ENCODE measurements around the gene ERMARD. TPM values are rescaled to one million over a fixed set of nuclear protein-coding genes. Genes with fewer than 3 reads are reported as not detected.

Gene ERMARD
- total RNA-seq, 1 donor from 2014 or later, result 26.3 TPM

GRCh38 chr6:169803816-169804340 lies 52.5 kb downstream of the ERMARD start:
- Mint-ChIP-seq H3K27me3 (ENCODE audit: low read depth) (peaks cover 39% of the 10 kb centered on the region), H3K4me3 (no peak overlapping the region), H3K27ac (ENCODE audit: unreplicated experiment) (no peak overlapping the region), H3K4me1 (peaks cover 20% of the 10 kb centered on the region), H3K36me3 (ENCODE audit: low read depth) (no peaks in the 10 kb centered on the region), H3K9me3 (no peaks in the 10 kb centered on the region)
- TF ChIP-seq CTCF (conservative IDR thresholded peaks at IDR 0.05), result no peak
- DNase-seq (ENCODE audit: low read depth, low spot score), result no peak

- H3K9me3 Mint-ChIP-seq, result no peaks in the 10 kb centered on the region
- H3K36me3 Mint-ChIP-seq (ENCODE audit: low read depth), result no peaks in the 10 kb centered on the region
- DNase-seq (ENCODE audit: low read depth, low spot score), result no peak
- H3K4me1 Mint-ChIP-seq, result peaks cover 16% of the 10 kb centered on the region
- peaks cover 39% of the 10 kb centered on the region for H3K27me3 Mint-ChIP-seq (ENCODE audit: low read depth)
- H3K27ac Mint-ChIP-seq (ENCODE audit: unreplicated experiment), result no peak overlapping the region
- H3K4me3 Mint-ChIP-seq, result no peak overlapping the region
- no peak for TF ChIP-seq CTCF (conservative IDR thresholded peaks at IDR 0.05)
These were observed 53.0 kb downstream of the ERMARD start for GRCh38 chr6:169804427-169804826.

- Mint-ChIP-seq H3K27ac (ENCODE audit: unreplicated experiment) (no peak overlapping the region), H3K27me3 (ENCODE audit: low read depth) (peaks cover 39% of the 10 kb centered on the region), H3K9me3 (no peaks in the 10 kb centered on the region), H3K36me3 (ENCODE audit: low read depth) (no peaks in the 10 kb centered on the region), H3K4me3 (no peak overlapping the region), H3K4me1 (peaks cover 14% of the 10 kb centered on the region)
- no peak for TF ChIP-seq CTCF (conservative IDR thresholded peaks at IDR 0.05)
- no peak for DNase-seq (ENCODE audit: low read depth, low spot score)
These were observed 53.9 kb downstream of the ERMARD start for GRCh38 chr6:169805242-169805838.

GRCh38 chr6:169806701-169807100 lies 55.3 kb downstream of the ERMARD start:
- Mint-ChIP-seq H3K4me3 (no peak overlapping the region), H3K27me3 (ENCODE audit: low read depth) (peaks cover 39% of the 10 kb centered on the region), H3K9me3 (no peaks in the 10 kb centered on the region), H3K27ac (ENCODE audit: unreplicated experiment) (peak overlapping the region; percentile 51), H3K36me3 (ENCODE audit: low read depth) (no peaks in the 10 kb centered on the region), H3K4me1 (peaks cover 12% of the 10 kb centered on the region)
- DNase-seq (ENCODE audit: low read depth, low spot score), result no peak
- no peak for TF ChIP-seq CTCF (conservative IDR thresholded peaks at IDR 0.05)

- Mint-ChIP-seq H3K36me3 (ENCODE audit: low read depth) (no peaks in the 10 kb centered on the region), H3K9me3 (no peaks in the 10 kb centered on the region), H3K27me3 (ENCODE audit: low read depth) (peaks cover 39% of the 10 kb centered on the region), H3K4me1 (peaks cover 12% of the 10 kb centered on the region), H3K27ac (ENCODE audit: unreplicated experiment) (no peak overlapping the region), H3K4me3 (no peak overlapping the region)
- no peak for TF ChIP-seq CTCF (conservative IDR thresholded peaks at IDR 0.05)
- no peak for DNase-seq (ENCODE audit: low read depth, low spot score)
These were observed 55.8 kb downstream of the ERMARD start for GRCh38 chr6:169807229-169807628.
